Stomach (tissue), 9 donors: ENCODE measurements around the gene ATP11A. TPM values are rescaled to one million over a fixed set of nuclear protein-coding genes. Genes with fewer than 3 reads are reported as not detected.
"Not testable (repeated sequence)": the region's sequence is repeated elsewhere in the genome, so short reads cannot be mapped to it uniquely, and the experiment has no call there.

Experiments used
- DNase-seq, 2 donors: peaks; one replicate each; pipeline versions ENCODE4 v3.0.0 to v3.0.0-alpha.2; 2013 to 2019
- H3K27ac ChIP-seq, 5 donors: fragments of 200-600 bp in 4 of 5; sonication (generic) in 4 of 5; one replicate each; pipeline ENCODE4 v1.5.1; 2013 to 2019; ENCODE audit warnings: mild to moderate bottlenecking in 1 of 5, moderate library complexity in 1 of 5
- H3K27me3 ChIP-seq, 3 donors: fragments of 200-600 bp; sonication (generic); one replicate each; pipeline ENCODE4 v1.5.1; 2017 to 2019; ENCODE audit warnings: mixed run types in 1 of 3
- H3K36me3 ChIP-seq, 4 donors: fragments of 200-600 bp; sonication (generic); 1 replicate in 3 of 4; 2 replicates in 1 of 4; pipeline ENCODE4 v1.5.1; 2016 to 2019
- H3K4me1 ChIP-seq, 4 donors: fragments of 200-600 bp; sonication (generic); one replicate each; pipeline ENCODE4 v1.5.1; 2016 to 2019
- H3K4me3 ChIP-seq, 4 donors: fragments of 200-600 bp; sonication (generic) in 3 of 4; one replicate each; pipeline ENCODE4 v1.5.1; 2016 to 2019; ENCODE audit warnings: mild to moderate bottlenecking in 1 of 4
- H3K9me3 ChIP-seq, 4 donors: fragments of 200-600 bp; sonication (generic); one replicate each; pipeline ENCODE4 v1.5.1; 2016 to 2019
- EP300 ChIP-seq: sonication (generic); formaldehyde crosslinking; IDR thresholded peaks from one replicate; pipeline ENCODE4 v1.6.1; 2017; ENCODE audit warnings: antibody characterized with exemption
- POLR2A ChIP-seq, 4 donors: fragments of 450-650 bp; IDR thresholded peaks; one replicate each; pipeline ENCODE4 v1.6.1; 2016; ENCODE audit warnings: antibody characterized with exemption in 4 of 4, control low read depth in 2 of 4, mild to moderate bottlenecking in 1 of 4, moderate library complexity in 1 of 4
- POLR2AphosphoS5 ChIP-seq, 3 donors: sonication (generic); formaldehyde crosslinking; IDR thresholded peaks; one replicate each; pipeline ENCODE4 v1.6.1; 2016; ENCODE audit warnings: antibody characterized with exemption in 3 of 3
- whole genome bisulfite sequencing, 5 donors: extraction: QIAGEN DNeasy Blood & Tissue Kit in 3 of 5; methylation state at CpG; one replicate each; pipeline versions ENCODE4 v1.1.5 to v1.1.7; 2013 to 2018; 5-methylcytosine and 5-hydroxymethylcytosine counted together
- intact Hi-C: fragments of 100-400 bp; cut with DNase I; formaldehyde crosslinking; loops from one replicate; pipeline ENCODE4 v1.15.1; 2023; ENCODE audit warnings: low total_unique reads
- polyA plus RNA-seq, 3 donors: library from polyadenylated mRNA; stranded (reverse); fragments of 200-250 nt; gene quantifications; one replicate each; pipeline ENCODE4 v1.2.3, GENCODE V29; 2013
- total RNA-seq, 5 donors: library from RNA; depleted of rRNA; stranded (reverse); fragments of >200 nt; gene quantifications; one replicate each; pipeline versions ENCODE4 v1.1.0 to v1.2.3, GENCODE V29; 2014 to 2016
- TF ChIP-seq, protein P1 (sequence below), 7 experiments: fragments of 450-650 bp in 4 of 7; fragments of 200-600 bp in 3 of 7; sonication (generic) in 3 of 7; IDR thresholded peaks; one replicate each; pipeline ENCODE4 v1.5.1; 2016 to 2019; ENCODE audit warnings: antibody characterized with exemption in 7 of 7, control low read depth in 2 of 7, mild to moderate bottlenecking in 1 of 7
- donor health status: healthy with polysubstance abuse.
- donor health status: Bipolar disorder and iron deficiency.
- donor health status: healthy.

Gene ATP11A
- total and polyA plus RNA-seq, 8 donors: 1.1 to 70.9 (median 12.3) TPM

GRCh38 chr13:112883241-112883945 lies 193.6 kb downstream of the ATP11A start:
- TF ChIP-seq, protein P1, sequence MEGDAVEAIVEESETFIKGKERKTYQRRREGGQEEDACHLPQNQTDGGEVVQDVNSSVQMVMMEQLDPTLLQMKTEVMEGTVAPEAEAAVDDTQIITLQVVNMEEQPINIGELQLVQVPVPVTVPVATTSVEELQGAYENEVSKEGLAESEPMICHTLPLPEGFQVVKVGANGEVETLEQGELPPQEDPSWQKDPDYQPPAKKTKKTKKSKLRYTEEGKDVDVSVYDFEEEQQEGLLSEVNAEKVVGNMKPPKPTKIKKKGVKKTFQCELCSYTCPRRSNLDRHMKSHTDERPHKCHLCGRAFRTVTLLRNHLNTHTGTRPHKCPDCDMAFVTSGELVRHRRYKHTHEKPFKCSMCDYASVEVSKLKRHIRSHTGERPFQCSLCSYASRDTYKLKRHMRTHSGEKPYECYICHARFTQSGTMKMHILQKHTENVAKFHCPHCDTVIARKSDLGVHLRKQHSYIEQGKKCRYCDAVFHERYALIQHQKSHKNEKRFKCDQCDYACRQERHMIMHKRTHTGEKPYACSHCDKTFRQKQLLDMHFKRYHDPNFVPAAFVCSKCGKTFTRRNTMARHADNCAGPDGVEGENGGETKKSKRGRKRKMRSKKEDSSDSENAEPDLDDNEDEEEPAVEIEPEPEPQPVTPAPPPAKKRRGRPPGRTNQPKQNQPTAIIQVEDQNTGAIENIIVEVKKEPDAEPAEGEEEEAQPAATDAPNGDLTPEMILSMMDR (IDR thresholded peaks at IDR 0.05): no peak
- TF ChIP-seq POLR2A (IDR thresholded peaks at IDR 0.05): no peak
- peaks cover 8 to 13% (median 10%) of the 10 kb centered on the region in 4 donors for H3K4me1 ChIP-seq
- H3K4me3 ChIP-seq: no peak overlapping the region
- peaks cover 6 to 54% (median 52%) of the 10 kb centered on the region in 4 donors for H3K36me3 ChIP-seq
- no peak for DNase-seq
- H3K27me3 ChIP-seq: no peaks in the 10 kb centered on the region
- H3K27ac ChIP-seq: no peak overlapping the region
- 92 to 95% (median 93%) methylated on average over 24 of the region's 24 CpGs for WGBS, 5 donors
- intact Hi-C loops: no loop called here
- no peaks in the 10 kb centered on the region for H3K9me3 ChIP-seq

DNA sequence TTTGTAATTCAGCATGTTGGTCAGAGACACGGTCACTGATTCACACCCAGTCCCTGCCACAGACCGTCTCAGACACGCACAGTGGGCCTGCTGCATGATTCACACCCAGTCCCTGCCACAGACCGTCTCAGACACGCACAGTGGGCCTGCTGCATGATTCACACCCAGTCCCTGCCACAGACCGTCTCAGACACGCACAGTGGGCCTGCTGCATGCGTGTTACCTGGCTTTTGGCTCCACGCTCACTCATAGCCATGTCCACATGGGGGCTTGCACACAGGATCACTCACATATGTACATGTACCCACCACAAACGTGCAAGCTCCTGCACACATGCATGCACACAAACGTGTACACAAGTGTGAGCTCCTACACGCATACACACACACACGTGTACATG lies 194.9 kb downstream of the ATP11A start:
- 89 to 95% (median 94%) methylated on average over 13 of the region's 13 CpGs for WGBS, 5 donors
- H3K27me3 ChIP-seq, H3K27ac ChIP-seq, intact Hi-C loops, DNase-seq, H3K4me3 ChIP-seq, H3K9me3 ChIP-seq: not testable (repeated sequence)
- H3K4me1 ChIP-seq: peaks cover 8 to 13% (median 10%) of the 10 kb centered on the region in 4 donors
- peaks cover 3 to 41% (median 40%) of the 10 kb centered on the region in 4 donors for H3K36me3 ChIP-seq

DNA sequence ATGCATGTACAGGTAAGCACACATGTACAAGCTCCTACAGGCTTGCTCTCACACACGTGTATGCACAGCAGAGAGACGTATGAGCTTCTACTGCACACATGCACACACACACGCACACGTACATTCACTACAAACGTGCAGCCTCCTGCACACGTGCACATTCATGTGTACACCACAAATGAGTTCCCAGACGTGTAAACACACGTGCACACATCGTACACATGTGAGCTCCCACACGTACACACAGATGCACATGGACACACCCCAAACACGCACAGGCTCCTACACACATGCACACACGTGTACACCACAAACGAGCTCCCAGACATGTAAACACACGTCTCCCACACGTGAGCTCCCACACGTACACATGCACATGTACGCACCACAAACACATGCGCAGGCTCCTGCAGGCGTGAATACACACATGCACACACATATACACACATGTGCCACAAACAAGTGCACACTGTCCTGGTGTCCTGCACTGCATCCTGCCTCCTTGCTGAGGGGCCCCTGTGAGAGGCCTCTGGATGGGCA lies 195.5 kb downstream of the ATP11A start:
- Histone ChIP-seq H3K36me3 (peaks cover 3 to 35% (median 34%) of the 10 kb centered on the region in 4 donors), H3K27me3 (peaks cover 0 to under 1% (median 0%) of the 10 kb centered on the region in 3 donors), H3K4me3 (no peak overlapping the region), H3K27ac (peak overlapping the region in 3 of 5 donors; percentile 65 to 72 (median 71)), H3K4me1 (peaks cover 8 to 13% (median 10%) of the 10 kb centered on the region in 4 donors), H3K9me3 (no peaks in the 10 kb centered on the region)
- TF ChIP-seq POLR2AphosphoS5 (IDR thresholded peaks at IDR 0.05) (no peak), POLR2A (IDR thresholded peaks at IDR 0.05) (no peak), EP300 (no peak)
- TF ChIP-seq, protein P1 (IDR thresholded peaks at IDR 0.05): no peak
- DNase-seq: no peak
- intact Hi-C loops: no loop called here
- 75 to 85% (median 80%) methylated on average over 19 of the region's 19 CpGs for WGBS, 5 donors

- no peaks in the 10 kb centered on the region for H3K9me3 ChIP-seq
- DNase-seq: peak; percentile 92 to 97
- H3K4me3 ChIP-seq: peak overlapping the region in 2 of 4 donors; percentile 14 to 32
- TF ChIP-seq POLR2A (IDR thresholded peaks at IDR 0.05) (no peak), POLR2AphosphoS5 (IDR thresholded peaks at IDR 0.05) (peak; percentile 46 to 94 (median 73))
- 4 to 17% (median 7%) methylated on average over 20 to 25 of the region's 25 CpGs for WGBS, 5 donors
- peak overlapping the region; percentile 36 to 72 (median 65) for H3K27ac ChIP-seq
- H3K36me3 ChIP-seq: peaks cover 3 to 30% (median 29%) of the 10 kb centered on the region in 4 donors
- H3K27me3 ChIP-seq: peaks cover 0 to 4% (median 0%) of the 10 kb centered on the region in 3 donors
- peaks cover 8 to 13% (median 10%) of the 10 kb centered on the region in 4 donors for H3K4me1 ChIP-seq
- intact Hi-C loops: no loop called here
These were observed 196.0 kb downstream of the ATP11A start for GRCh38 chr13:112885782-112886268.

- peaks cover 3 to 16% (median 16%) of the 10 kb centered on the region in 4 donors for H3K36me3 ChIP-seq
- no peak overlapping the region for H3K27ac ChIP-seq
- H3K4me1 ChIP-seq: peaks cover 9 to 13% (median 10%) of the 10 kb centered on the region in 4 donors
- no peak for DNase-seq
- peaks cover 0 to 4% (median 0%) of the 10 kb centered on the region in 3 donors for H3K27me3 ChIP-seq
- WGBS, 5 donors: 80 to 98% (median 83%) methylated on average over 5 to 6 of the region's 6 CpGs
- no peak for TF ChIP-seq POLR2A (IDR thresholded peaks at IDR 0.05)
- TF ChIP-seq EP300: no peak
- no peak for TF ChIP-seq POLR2AphosphoS5 (IDR thresholded peaks at IDR 0.05)
- TF ChIP-seq, protein P1 (IDR thresholded peaks at IDR 0.05): no peak
- no peaks in the 10 kb centered on the region for H3K9me3 ChIP-seq
- intact Hi-C loops: no loop called here
- no peak overlapping the region for H3K4me3 ChIP-seq
These were observed 197.3 kb downstream of the ATP11A start for GRCh38 chr13:112887151-112887550.
